ENCODE measurements around the gene PSMD7. TPM values are rescaled to one million over a fixed set of nuclear protein-coding genes. Genes with fewer than 3 reads are reported as not detected.

PSMD7 gene
- total and polyA plus RNA-seq, 2 donors (not counting 3 experiments of a cell fraction or from before 2014, with no cell fraction given), result 89.8 to 119 TPM

DNA sequence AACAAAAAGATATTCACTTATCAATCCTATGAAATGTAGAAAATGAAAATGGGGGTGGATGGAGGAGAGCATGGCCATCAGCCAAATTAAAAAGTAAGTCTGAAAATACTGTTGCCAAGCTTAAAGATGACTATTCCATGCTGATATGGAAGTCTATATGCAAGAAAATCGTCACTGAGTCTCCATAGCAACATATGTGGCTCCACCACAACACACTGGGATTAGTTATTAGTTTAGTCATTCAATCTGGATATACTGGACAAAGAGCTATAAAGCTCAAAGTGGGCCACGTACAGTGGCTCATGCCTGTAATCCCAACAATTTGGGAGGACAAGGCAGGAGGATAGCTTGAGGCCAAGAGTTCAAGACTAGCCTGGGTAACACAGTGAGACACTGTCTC lies 24.7 kb upstream of the PSMD7 start:
- FAIRE-seq (no peak), DNase-seq (ENCODE audit: low read depth, low spot score) (no peak)
- Histone ChIP-seq H3K4me3 (replicated peaks in 1 of 3; ENCODE audit: insufficient read depth in 1 of 3, low read depth in 1 of 3, low read length in 3 of 3) (no peak overlapping the region), H2AFZ (ENCODE audit: low read depth, low read length) (no peak overlapping the region), H3K4me2 (ENCODE audit: insufficient read depth, low read length) (no peak overlapping the region), H3K9me3 (replicated peaks; ENCODE audit: control insufficient read depth, insufficient read depth, low read length) (no peaks in the 10 kb centered on the region), H3K9me1 (replicated peaks; ENCODE audit: control insufficient read depth, extremely low read depth, insufficient read depth, low read length) (no peaks in the 10 kb centered on the region), H3K9ac (replicated peaks; ENCODE audit: extremely low read depth, insufficient read depth, low read length) (no peak overlapping the region), H4K20me1 (replicated peaks; ENCODE audit: control insufficient read depth, extremely low read depth, insufficient read depth, low read length) (no peaks in the 10 kb centered on the region), H3K27me3 (ENCODE audit: control insufficient read depth in 2 of 2, insufficient read depth in 2 of 2, low read length in 2 of 2) (peaks cover 7 to 16% of the 10 kb centered on the region in 2 experiments), H3K36me3 (ENCODE audit: control insufficient read depth in 2 of 2, extremely low read depth in 1 of 2, insufficient read depth in 2 of 2, low read length in 2 of 2) (no peaks in the 10 kb centered on the region), H3K27ac (ENCODE audit: insufficient read depth, low read depth, low read length) (no peak overlapping the region), H3K79me2 (ENCODE audit: control insufficient read depth, insufficient read depth, low read length) (no peaks in the 10 kb centered on the region), H3K4me1 (ENCODE audit: control insufficient read depth, extremely low read depth, insufficient read depth, low read length) (no peaks in the 10 kb centered on the region)
- dilution Hi-C loops (cut with MboI; ENCODE audit: extremely low pct_ligation_motif_present, low sequenced_read_pairs) (no loop called here), intact Hi-C loops (cut with micrococcal nuclease) (no loop called here)
- POLR2A ChIA-PET, result no interaction called here
- BruUV-seq (replicated peaks), result no TSS peak
- CTCF ChIA-PET, result interaction anchor here (0.7 to 1.1 kb wide), 2 partner anchors 9 to 1769 kb away, joined by 3 to 4 read pairs; no protein-coding TSS in a partner anchor
- TF ChIP-seq GATA2 (IDR thresholded peaks at IDR 0.05; ENCODE audit: insufficient read depth, insufficient read length, low read depth, low read length) (no peak), EZH2 (IDR thresholded peaks at IDR 0.05; ENCODE audit: borderline replicate concordance, low read depth, low read length, severe bottlenecking) (no peak), POLR2AphosphoS5 (IDR thresholded peaks at IDR 0.05; ENCODE audit: insufficient read depth, low read depth, low read length) (no peak), FOS (IDR thresholded peaks at IDR 0.05; ENCODE audit: borderline replicate concordance, insufficient read depth, low read length) (no peak), JUN (IDR thresholded peaks at IDR 0.05; ENCODE audit: borderline replicate concordance, insufficient read depth, insufficient read length, low read depth) (no peak), MYC (IDR thresholded peaks at IDR 0.05; ENCODE audit: low read depth, low read length) (no peak), POLR2A (IDR thresholded peaks at IDR 0.05; ENCODE audit: low read depth, low read length) (no peak)
- TF ChIP-seq, protein P1, sequence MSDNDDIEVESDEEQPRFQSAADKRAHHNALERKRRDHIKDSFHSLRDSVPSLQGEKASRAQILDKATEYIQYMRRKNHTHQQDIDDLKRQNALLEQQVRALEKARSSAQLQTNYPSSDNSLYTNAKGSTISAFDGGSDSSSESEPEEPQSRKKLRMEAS (IDR thresholded peaks at IDR 0.05; ENCODE audit: insufficient read depth, insufficient read length), result no peak
- TF ChIP-seq, protein P2, sequence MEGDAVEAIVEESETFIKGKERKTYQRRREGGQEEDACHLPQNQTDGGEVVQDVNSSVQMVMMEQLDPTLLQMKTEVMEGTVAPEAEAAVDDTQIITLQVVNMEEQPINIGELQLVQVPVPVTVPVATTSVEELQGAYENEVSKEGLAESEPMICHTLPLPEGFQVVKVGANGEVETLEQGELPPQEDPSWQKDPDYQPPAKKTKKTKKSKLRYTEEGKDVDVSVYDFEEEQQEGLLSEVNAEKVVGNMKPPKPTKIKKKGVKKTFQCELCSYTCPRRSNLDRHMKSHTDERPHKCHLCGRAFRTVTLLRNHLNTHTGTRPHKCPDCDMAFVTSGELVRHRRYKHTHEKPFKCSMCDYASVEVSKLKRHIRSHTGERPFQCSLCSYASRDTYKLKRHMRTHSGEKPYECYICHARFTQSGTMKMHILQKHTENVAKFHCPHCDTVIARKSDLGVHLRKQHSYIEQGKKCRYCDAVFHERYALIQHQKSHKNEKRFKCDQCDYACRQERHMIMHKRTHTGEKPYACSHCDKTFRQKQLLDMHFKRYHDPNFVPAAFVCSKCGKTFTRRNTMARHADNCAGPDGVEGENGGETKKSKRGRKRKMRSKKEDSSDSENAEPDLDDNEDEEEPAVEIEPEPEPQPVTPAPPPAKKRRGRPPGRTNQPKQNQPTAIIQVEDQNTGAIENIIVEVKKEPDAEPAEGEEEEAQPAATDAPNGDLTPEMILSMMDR (IDR thresholded peaks at IDR 0.05; ENCODE audit: extremely low read depth in 1 of 2, insufficient read depth in 1 of 2, low read depth in 1 of 2, low read length in 2 of 2), result no peak

Data from endothelial cell of umbilical vein (primary cell).